PC-3 (cell line): ENCODE measurements around the gene PRMT3. TPM values are rescaled to one million over a fixed set of nuclear protein-coding genes. Genes with fewer than 3 reads are reported as not detected.

ENCODE experiments used
- ATAC-seq: fragments of 200-7000 bp; cut with Tn5 transposase; 2 replicates; pipeline ENCODE4 v1.9.1; 2020; ENCODE audit warnings: mild to moderate bottlenecking, moderate library complexity
- BruUV-seq: library from RNA; stranded (reverse); fragments of 400-500 nt; replicated peaks from 2 replicates; lab custom pipeline; 2021; lab: Mats Ljungman, UMichigan
- CTCF ChIA-PET: fragments of 300-600 bp; sonication (Branson Sonifier 250); formaldehyde crosslinking; loops from one replicate; lab custom pipeline; 2022; ENCODE audit warnings: antibody characterized with exemption; lab: Charles Lee
- POLR2A ChIA-PET: fragments of 300-600 bp; sonication (Branson Sonifier 250); formaldehyde crosslinking; loops from one replicate; lab custom pipeline; 2022; ENCODE audit warnings: antibody characterized with exemption; ENCODE audit not compliant: unreplicated experiment; lab: Charles Lee
- DNase-seq: peaks from one replicate; pipeline ENCODE4 v3.0.0-alpha.2; 2015
- H2AFZ ChIP-seq: fragments of 300-600 bp; sonication (generic); 2 replicates; pipeline ENCODE4 v1.6.0; 2016; ENCODE audit warnings: antibody characterized with exemption, low read length
- H3F3A ChIP-seq: fragments of 300-600 bp; sonication (generic); one replicate; pipeline ENCODE4 v1.6.0; 2017; ENCODE audit warnings: antibody characterized with exemption, low read length, control low read depth, mild to moderate bottlenecking; ENCODE audit not compliant: unreplicated experiment
- H3K27ac ChIP-seq: fragments of 300-600 bp; sonication (generic); 2 replicates; pipeline ENCODE4 v1.5.1; 2016; ENCODE audit warnings: mild to moderate bottlenecking, low read length
- H3K27me3 ChIP-seq: fragments of 300-600 bp; sonication (generic); 2 replicates; pipeline ENCODE4 v1.6.1; 2016; ENCODE audit warnings: low read length, mixed read lengths
- H3K36me3 ChIP-seq: fragments of 300-600 bp; sonication (generic); 2 replicates; pipeline ENCODE4 v1.6.1; 2016; ENCODE audit warnings: low read depth, mixed run types, low read length, mixed read lengths
- H3K4me1 ChIP-seq: fragments of 300-600 bp; sonication (generic); 2 replicates; pipeline ENCODE4 v1.5.1; 2016; ENCODE audit warnings: low read length; ENCODE audit not compliant: insufficient read depth
- H3K4me2 ChIP-seq: fragments of 300-600 bp; sonication (generic); 2 replicates; pipeline ENCODE4 v1.6.0; 2016; ENCODE audit warnings: low read length
- H3K4me3 ChIP-seq: fragments of 300-600 bp; sonication (generic); 2 replicates; pipeline ENCODE4 v1.5.1; 2016; ENCODE audit warnings: mild to moderate bottlenecking, low read length, mixed read lengths
- H3K79me2 ChIP-seq: fragments of 300-600 bp; sonication (generic); 2 replicates; pipeline ENCODE4 v1.6.1; 2017; ENCODE audit warnings: low read length, mixed read lengths
- H3K9ac ChIP-seq: fragments of 300-600 bp; sonication (generic); 2 replicates; pipeline ENCODE4 v1.6.0; 2016; ENCODE audit warnings: mild to moderate bottlenecking, low read length
- H3K9me2 ChIP-seq: fragments of 300-600 bp; sonication (generic); replicated peaks from 2 replicates; pipeline ENCODE4 v1.6.1; 2016; ENCODE audit warnings: mixed run types, low read length, mixed read lengths
- H3K9me3 ChIP-seq: fragments of 300-600 bp; sonication (generic); 2 replicates; pipeline ENCODE4 v1.6.1; 2016; ENCODE audit warnings: low read length, mixed read lengths
- H4K20me1 ChIP-seq: fragments of 300-600 bp; sonication (generic); 2 replicates; pipeline ENCODE4 v1.6.1; 2016; ENCODE audit warnings: low read length, mixed read lengths
- EZH2 ChIP-seq: fragments of 300-600 bp; sonication (generic); IDR thresholded peaks from one replicate; pipeline ENCODE4 v1.6.1; 2017; ENCODE audit warnings: antibody characterized with exemption, mild to moderate bottlenecking, low read length; ENCODE audit not compliant: unreplicated experiment
- EZH2phosphoT487 ChIP-seq: fragments of 300-600 bp; sonication (generic); IDR thresholded peaks from 2 replicates; pipeline ENCODE4 v1.6.1; 2018; ENCODE audit warnings: mild to moderate bottlenecking, antibody characterized with exemption, low read length, borderline replicate concordance
- intact Hi-C: fragments of 100-400 bp; cut with micrococcal nuclease; formaldehyde crosslinking; loops from 2 replicates; pipeline ENCODE4 v1.9.0; 2023
- total RNA-seq: library from RNA; depleted of rRNA; stranded (reverse); fragments of >200 nt; gene quantifications from 2 replicates; pipeline ENCODE4 v1.2.3, GENCODE V29; 2014
- TF ChIP-seq, protein P1 (sequence below): fragments of 300-600 bp; sonication (generic); conservative IDR thresholded peaks from 2 replicates; pipeline ENCODE4 v1.5.1; 2017; ENCODE audit warnings: antibody characterized with exemption, low read depth, mild to moderate bottlenecking, low read length

Gene PRMT3
- total RNA-seq, 1 experiment from 2014 or later, result 43.7 TPM

- intact Hi-C loops, result no loop called here
- no peaks in the 10 kb centered on the region for H3K4me1 ChIP-seq
- no peak overlapping the region for H3K27ac ChIP-seq
- DNase-seq (no peak), ATAC-seq (no peak)
- H3K9ac ChIP-seq, result no peak overlapping the region
- peaks cover 11% of the 10 kb centered on the region; the same call in 1 of the 2 replicates for H3K27me3 ChIP-seq
- no peaks in the 10 kb centered on the region for H3K9me2 ChIP-seq
- H3K4me3 ChIP-seq, result no peak overlapping the region
- no peaks in the 10 kb centered on the region for H4K20me1 ChIP-seq
- H3K9me3 ChIP-seq, result no peaks in the 10 kb centered on the region
- H3K4me2 ChIP-seq, result no peak overlapping the region
- no peak overlapping the region for H2AFZ ChIP-seq
- no TSS peak for BruUV-seq
- no peaks in the 10 kb centered on the region for H3K36me3 ChIP-seq
- no peak for TF ChIP-seq EZH2
- TF ChIP-seq, protein P1, sequence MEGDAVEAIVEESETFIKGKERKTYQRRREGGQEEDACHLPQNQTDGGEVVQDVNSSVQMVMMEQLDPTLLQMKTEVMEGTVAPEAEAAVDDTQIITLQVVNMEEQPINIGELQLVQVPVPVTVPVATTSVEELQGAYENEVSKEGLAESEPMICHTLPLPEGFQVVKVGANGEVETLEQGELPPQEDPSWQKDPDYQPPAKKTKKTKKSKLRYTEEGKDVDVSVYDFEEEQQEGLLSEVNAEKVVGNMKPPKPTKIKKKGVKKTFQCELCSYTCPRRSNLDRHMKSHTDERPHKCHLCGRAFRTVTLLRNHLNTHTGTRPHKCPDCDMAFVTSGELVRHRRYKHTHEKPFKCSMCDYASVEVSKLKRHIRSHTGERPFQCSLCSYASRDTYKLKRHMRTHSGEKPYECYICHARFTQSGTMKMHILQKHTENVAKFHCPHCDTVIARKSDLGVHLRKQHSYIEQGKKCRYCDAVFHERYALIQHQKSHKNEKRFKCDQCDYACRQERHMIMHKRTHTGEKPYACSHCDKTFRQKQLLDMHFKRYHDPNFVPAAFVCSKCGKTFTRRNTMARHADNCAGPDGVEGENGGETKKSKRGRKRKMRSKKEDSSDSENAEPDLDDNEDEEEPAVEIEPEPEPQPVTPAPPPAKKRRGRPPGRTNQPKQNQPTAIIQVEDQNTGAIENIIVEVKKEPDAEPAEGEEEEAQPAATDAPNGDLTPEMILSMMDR, result no peak
- no peak for TF ChIP-seq EZH2phosphoT487
- ChIA-PET POLR2A (no interaction called here), CTCF (no interaction called here)
- no peaks in the 10 kb centered on the region for H3K79me2 ChIP-seq
- no peaks in the 10 kb centered on the region for H3F3A ChIP-seq
Measured at GRCh38 chr11:20351136-20351535, 36.4 kb upstream of the PRMT3 start.

DNA sequence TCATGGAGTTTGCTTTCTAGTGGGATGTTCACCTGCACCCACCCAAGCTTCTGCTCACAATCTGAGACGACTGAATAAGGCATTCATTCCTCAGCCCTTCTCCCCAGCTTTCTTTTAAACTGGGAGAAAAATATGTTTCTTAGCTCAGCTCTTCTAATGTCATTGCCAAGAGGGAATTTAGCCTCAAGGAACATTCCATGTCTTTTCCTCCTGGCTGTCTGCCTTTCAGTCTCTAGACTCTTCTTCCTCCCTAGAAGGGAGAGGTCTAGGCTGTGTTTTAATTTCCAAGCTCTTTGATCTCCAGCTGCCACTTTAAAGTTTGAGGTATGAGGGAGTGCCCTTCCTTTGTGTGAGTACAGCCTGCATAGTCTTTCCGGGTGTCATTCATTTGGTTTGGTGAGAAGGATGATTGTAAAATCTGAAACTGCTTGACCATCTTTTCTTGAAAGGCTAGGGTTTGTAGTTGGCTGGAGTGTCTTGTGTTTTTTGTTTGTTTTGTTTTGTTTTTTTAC is 35.7 kb upstream of the PRMT3 start:
- ChIA-PET POLR2A (no interaction called here), CTCF (interaction anchor here (0.6 to 0.7 kb wide), 2 partner anchors 156 to 510 kb away, joined by 3 to 8 read pairs; no protein-coding TSS in a partner anchor)
- H2AFZ ChIP-seq, result no peak overlapping the region
- H3K4me2 ChIP-seq, result no peak overlapping the region
- H3F3A ChIP-seq, result no peaks in the 10 kb centered on the region
- H3K27me3 ChIP-seq, result peaks cover 11% of the 10 kb centered on the region; the same call in 1 of the 2 replicates
- H3K27ac ChIP-seq, result no peak overlapping the region
- H4K20me1 ChIP-seq, result no peaks in the 10 kb centered on the region
- no peaks in the 10 kb centered on the region for H3K4me1 ChIP-seq
- no peaks in the 10 kb centered on the region for H3K9me2 ChIP-seq
- H3K9ac ChIP-seq, result no peak overlapping the region
- H3K4me3 ChIP-seq, result no peak overlapping the region
- no TSS peak for BruUV-seq
- TF ChIP-seq EZH2phosphoT487, result no peak
- H3K79me2 ChIP-seq, result no peaks in the 10 kb centered on the region
- no peaks in the 10 kb centered on the region for H3K9me3 ChIP-seq
- ATAC-seq (no peak), DNase-seq (no peak)
- no peaks in the 10 kb centered on the region for H3K36me3 ChIP-seq
- intact Hi-C loops, result no loop called here

DNA sequence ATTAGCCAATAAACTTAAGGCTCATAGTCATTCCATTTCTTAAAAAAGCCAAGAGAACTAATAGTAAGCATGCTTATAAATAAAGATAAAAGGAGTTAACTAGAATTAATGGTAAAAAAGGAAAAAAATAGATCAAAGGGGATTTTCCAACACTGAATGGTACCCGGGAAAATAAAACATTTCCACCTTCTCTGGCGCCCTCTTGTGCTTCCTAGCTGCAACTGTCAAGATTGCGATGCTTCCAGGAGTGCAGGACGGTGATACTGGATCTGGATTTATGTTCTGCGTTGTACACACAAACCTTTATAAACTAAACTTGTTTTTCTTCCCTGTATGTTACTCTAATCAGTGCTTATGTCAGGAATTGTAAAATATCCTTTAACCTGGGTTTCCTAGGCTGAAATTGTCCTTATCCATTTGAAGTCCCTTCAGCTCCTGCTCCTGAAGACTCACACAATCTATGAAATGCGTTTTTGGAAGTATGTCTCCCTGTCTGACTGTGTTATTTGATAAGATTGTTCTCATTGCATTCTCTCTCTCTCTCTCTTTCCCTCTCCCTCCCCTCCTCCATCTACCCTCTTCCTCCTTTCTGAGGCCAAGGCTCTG is 33.6 kb upstream of the PRMT3 start:
- Histone ChIP-seq H3K9ac (no peak overlapping the region), H3K9me3 (no peaks in the 10 kb centered on the region), H4K20me1 (no peaks in the 10 kb centered on the region), H3K36me3 (no peaks in the 10 kb centered on the region), H3K4me2 (peak overlapping the region; percentile 66), H3K4me3 (no peak overlapping the region; the same call in 1 of the 2 replicates), H3K4me1 (peaks cover 6% of the 10 kb centered on the region), H2AFZ (peak overlapping the region; percentile 52), H3K9me2 (no peaks in the 10 kb centered on the region), H3F3A (no peaks in the 10 kb centered on the region), H3K27ac (no peak overlapping the region), H3K79me2 (no peaks in the 10 kb centered on the region), H3K27me3 (peaks cover 3% of the 10 kb centered on the region; the same call in 1 of the 2 replicates)
- CTCF ChIA-PET, result interaction anchor here (0.6 to 1.5 kb wide), 4 partner anchors 13 to 226 kb away, joined by 3 to 6 read pairs (median 4); no protein-coding TSS in a partner anchor
- POLR2A ChIA-PET, result no interaction called here
- TF ChIP-seq EZH2 (no peak), EZH2phosphoT487 (no peak)
- TF ChIP-seq, protein P1, result peak; percentile 86
- no TSS peak for BruUV-seq
- intact Hi-C loops, result loop anchor here (1.0 kb wide), 1 partner anchor 110 kb away; no protein-coding TSS in a partner anchor
- ATAC-seq (peak; percentile 60), DNase-seq (peak; percentile 65)
